ENCODE data around the gene CLEC2L. TPM values are rescaled to one million over a fixed set of nuclear protein-coding genes. Genes with fewer than 3 reads are reported as not detected.

The CLEC2L gene
- total RNA-seq, 5 donors from 2014 or later (not counting 1 experiment from before 2014, with no cell fraction given): not detected

DNA sequence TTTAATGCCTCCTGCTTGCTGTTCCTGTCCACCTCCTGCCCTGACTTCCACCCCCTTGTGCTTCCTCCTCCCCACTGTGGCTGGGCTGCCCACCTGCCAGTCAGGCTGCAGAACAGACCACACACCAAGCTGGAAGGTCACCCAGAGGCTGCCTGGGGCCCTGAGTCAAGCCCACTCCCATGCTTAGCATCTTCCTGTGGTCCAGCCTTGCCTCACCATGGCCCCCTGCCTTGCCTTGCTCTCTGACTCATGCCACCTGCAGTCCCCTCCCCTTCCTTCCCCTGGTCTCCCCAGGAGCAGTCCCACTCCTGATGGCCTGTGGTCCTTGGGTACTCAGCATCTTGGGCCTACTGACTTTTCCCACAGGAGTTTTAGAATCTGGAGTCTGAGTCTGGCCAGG lies 2.3 kb downstream of the CLEC2L start:
- Histone ChIP-seq H3K4me3 (ENCODE audit: control insufficient read depth in 1 of 2, extremely low read depth in 1 of 2, low read length in 1 of 2) (no peak overlapping the region), H3K27ac (ENCODE audit: low read length) (no peak overlapping the region), H3K4me1 (ENCODE audit: control insufficient read depth in 1 of 2, extremely low read depth in 1 of 2, insufficient read depth in 2 of 2, low read length in 2 of 2) (peaks cover 0 to 8% of the 10 kb centered on the region in 2 experiments), H3K27me3 (replicated peaks in 1 of 2; ENCODE audit: control insufficient read depth in 2 of 2, extremely low read depth in 1 of 2, insufficient read depth in 2 of 2, low read length in 1 of 2) (peaks cover 5 to 46% of the 10 kb centered on the region in 2 experiments), H3K9me3 (no peaks in the 10 kb centered on the region), H3K36me3 (ENCODE audit: control insufficient read depth in 2 of 2, extremely low read depth in 1 of 2, insufficient read depth in 1 of 2, low read length in 1 of 2) (no peaks in the 10 kb centered on the region)
- no peaks in the 10 kb centered on the region for H3K36me3 Mint-ChIP-seq
- no peak for DNase-seq
- CTCF ChIA-PET: no interaction called here
- peaks cover 5 to 16% (median 10%) of the 10 kb centered on the region in 3 donors for H3K4me1 Mint-ChIP-seq
- peaks cover 35 to 51% of the 10 kb centered on the region in 2 donors for H3K27me3 Mint-ChIP-seq
- ATAC-seq (replicated peaks in 1 of 4): no peak
- POLR2A ChIA-PET: no interaction called here
- H3K9me3 Mint-ChIP-seq: no peaks in the 10 kb centered on the region
- no peak overlapping the region for H3K27ac Mint-ChIP-seq
- peak overlapping the region in 1 of 3 donors; percentile 22 for H3K4me3 Mint-ChIP-seq

- peaks cover 5 to 43% of the 10 kb centered on the region in 2 experiments for H3K27me3 ChIP-seq (replicated peaks in 1 of 2; ENCODE audit: control insufficient read depth in 2 of 2, extremely low read depth in 1 of 2, insufficient read depth in 2 of 2, low read length in 1 of 2)
- 57% methylated on average over 1 of the region's 8 CpGs for WGBS (ENCODE audit: insufficient coverage)
- H3K36me3 Mint-ChIP-seq: no peaks in the 10 kb centered on the region
- no peaks in the 10 kb centered on the region for H3K9me3 ChIP-seq
- CTCF ChIA-PET: interaction anchor here in 1 of 2 donors (0.6 kb wide), 1 partner anchor 29 kb away, joined by 3 read pairs; no protein-coding TSS in a partner anchor
- peaks cover 5 to 16% (median 8%) of the 10 kb centered on the region in 3 donors for H3K4me1 Mint-ChIP-seq
- DNase-seq (no peak), ATAC-seq (replicated peaks in 1 of 4) (no peak)
- no peak overlapping the region for H3K27ac ChIP-seq (ENCODE audit: low read length)
- POLR2A ChIA-PET: no interaction called here
- no peak overlapping the region for H3K4me3 ChIP-seq (ENCODE audit: control insufficient read depth in 1 of 2, extremely low read depth in 1 of 2, low read length in 1 of 2)
- peak overlapping the region; percentile 2 to 30 for H3K27ac Mint-ChIP-seq
- peaks cover 26 to 46% of the 10 kb centered on the region in 2 donors for H3K27me3 Mint-ChIP-seq
- no peaks in the 10 kb centered on the region for H3K9me3 Mint-ChIP-seq
- peaks cover 0 to 8% of the 10 kb centered on the region in 2 experiments for H3K4me1 ChIP-seq (ENCODE audit: control insufficient read depth in 1 of 2, extremely low read depth in 1 of 2, insufficient read depth in 2 of 2, low read length in 2 of 2)
- no peaks in the 10 kb centered on the region for H3K36me3 ChIP-seq (ENCODE audit: control insufficient read depth in 2 of 2, extremely low read depth in 1 of 2, insufficient read depth in 1 of 2, low read length in 1 of 2)
- H3K4me3 Mint-ChIP-seq: no peak overlapping the region
These were observed 3.4 kb downstream of the CLEC2L start for GRCh38 chr7:139526578-139527544.

DNA sequence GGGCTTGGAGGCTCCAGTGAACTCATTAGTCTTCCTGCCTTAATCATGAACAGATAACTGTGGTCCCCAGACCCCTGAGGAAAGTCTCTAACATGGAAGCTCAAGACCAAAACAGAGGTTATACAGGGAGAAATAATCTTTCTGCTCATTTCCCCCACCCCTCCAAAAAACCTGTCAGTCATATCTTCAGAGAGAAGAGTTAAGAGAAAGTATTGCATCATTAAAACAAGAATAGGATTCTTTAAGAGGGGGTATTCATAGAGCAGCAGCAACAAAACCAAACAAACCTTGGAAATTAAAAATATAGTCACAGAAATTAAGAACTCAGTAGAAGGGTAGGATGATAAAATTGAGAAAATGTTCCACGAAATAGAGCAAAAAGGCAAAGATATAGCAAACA lies 7.6 kb downstream of the CLEC2L start:
- H3K36me3 Mint-ChIP-seq: no peaks in the 10 kb centered on the region
- H3K27me3 ChIP-seq (replicated peaks in 1 of 2; ENCODE audit: control insufficient read depth in 2 of 2, extremely low read depth in 1 of 2, insufficient read depth in 2 of 2, low read length in 1 of 2): peaks cover 0 to 16% of the 10 kb centered on the region in 2 experiments
- no peaks in the 10 kb centered on the region for H3K9me3 ChIP-seq
- H3K4me1 ChIP-seq (ENCODE audit: control insufficient read depth in 1 of 2, extremely low read depth in 1 of 2, insufficient read depth in 2 of 2, low read length in 2 of 2): peaks cover 0 to 3% of the 10 kb centered on the region in 2 experiments
- H3K4me3 ChIP-seq (ENCODE audit: control insufficient read depth in 1 of 2, extremely low read depth in 1 of 2, low read length in 1 of 2): no peak overlapping the region
- POLR2A ChIA-PET: no interaction called here
- H3K27ac Mint-ChIP-seq: peak overlapping the region in 1 of 2 donors; percentile 64
- CTCF ChIA-PET: no interaction called here
- no peak overlapping the region for H3K4me3 Mint-ChIP-seq
- H3K36me3 ChIP-seq (ENCODE audit: control insufficient read depth in 2 of 2, extremely low read depth in 1 of 2, insufficient read depth in 1 of 2, low read length in 1 of 2): no peaks in the 10 kb centered on the region
- H3K9me3 Mint-ChIP-seq: no peaks in the 10 kb centered on the region
- H3K4me1 Mint-ChIP-seq: peaks cover 5 to 6% (median 5%) of the 10 kb centered on the region in 3 donors
- no peak overlapping the region for H3K27ac ChIP-seq (ENCODE audit: low read length)
- DNase-seq (no peak), ATAC-seq (replicated peaks in 1 of 4) (no peak)
- no CpG with 5 or more reads among the region's 1 CpG for WGBS (ENCODE audit: insufficient coverage)
- H3K27me3 Mint-ChIP-seq: peaks cover 10 to 21% of the 10 kb centered on the region in 2 donors

DNA sequence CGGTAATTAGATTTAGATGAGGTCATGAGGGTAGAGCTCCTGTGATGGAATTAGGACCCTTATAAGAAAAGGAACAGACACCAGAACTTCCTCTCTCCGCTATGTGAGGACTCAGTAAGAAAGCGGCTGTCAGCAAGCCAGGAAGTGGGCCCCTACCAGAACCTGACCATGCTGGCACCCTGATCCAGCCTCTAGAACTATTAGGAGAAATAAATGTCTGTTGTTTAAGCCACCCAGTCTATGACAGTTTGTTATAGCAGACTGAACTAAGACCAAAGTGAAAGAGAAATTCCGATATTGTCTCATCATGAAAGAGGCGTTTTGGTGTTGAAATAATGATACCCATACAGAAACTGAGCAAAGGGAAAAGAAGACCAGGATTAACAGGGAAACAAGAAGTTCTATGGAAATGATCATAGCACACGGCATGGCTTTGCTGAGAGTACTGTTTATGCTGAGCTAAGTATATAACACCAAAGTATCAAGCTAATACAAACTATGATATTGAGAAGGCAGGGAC lies 9.2 kb downstream of the CLEC2L start:
- POLR2A ChIA-PET: no interaction called here
- peaks cover 0 to 6% of the 10 kb centered on the region in 2 experiments for H3K27me3 ChIP-seq (replicated peaks in 1 of 2; ENCODE audit: control insufficient read depth in 2 of 2, extremely low read depth in 1 of 2, insufficient read depth in 2 of 2, low read length in 1 of 2)
- DNase-seq (no peak), ATAC-seq (replicated peaks in 1 of 4) (no peak)
- H3K9me3 Mint-ChIP-seq: no peaks in the 10 kb centered on the region
- H3K4me1 Mint-ChIP-seq: no peaks in the 10 kb centered on the region
- no peak overlapping the region for H3K4me3 Mint-ChIP-seq
- CTCF ChIA-PET: no interaction called here
- peaks cover 10 to 13% of the 10 kb centered on the region in 2 donors for H3K27me3 Mint-ChIP-seq
- H3K4me3 ChIP-seq (ENCODE audit: control insufficient read depth in 1 of 2, extremely low read depth in 1 of 2, low read length in 1 of 2): no peak overlapping the region
- H3K4me1 ChIP-seq (ENCODE audit: control insufficient read depth in 1 of 2, extremely low read depth in 1 of 2, insufficient read depth in 2 of 2, low read length in 2 of 2): no peaks in the 10 kb centered on the region
- no peaks in the 10 kb centered on the region for H3K36me3 Mint-ChIP-seq
- H3K9me3 ChIP-seq: no peaks in the 10 kb centered on the region
- H3K36me3 ChIP-seq (ENCODE audit: control insufficient read depth in 2 of 2, extremely low read depth in 1 of 2, insufficient read depth in 1 of 2, low read length in 1 of 2): no peaks in the 10 kb centered on the region
- H3K27ac ChIP-seq (ENCODE audit: low read length): no peak overlapping the region
- no peak overlapping the region for H3K27ac Mint-ChIP-seq
- 92% methylated on average over 2 of the region's 6 CpGs for WGBS (ENCODE audit: insufficient coverage)

GRCh38 chr7:139534096-139534495 lies 10.6 kb downstream of the CLEC2L start:
- ChIA-PET POLR2A (no interaction called here), CTCF (no interaction called here)
- H3K27ac Mint-ChIP-seq: no peak overlapping the region
- Histone ChIP-seq H3K9me3 (no peaks in the 10 kb centered on the region), H3K36me3 (ENCODE audit: control insufficient read depth in 2 of 2, extremely low read depth in 1 of 2, insufficient read depth in 1 of 2, low read length in 1 of 2) (no peaks in the 10 kb centered on the region), H3K27ac (ENCODE audit: low read length) (no peak overlapping the region), H3K4me1 (ENCODE audit: control insufficient read depth in 1 of 2, extremely low read depth in 1 of 2, insufficient read depth in 2 of 2, low read length in 2 of 2) (no peaks in the 10 kb centered on the region), H3K4me3 (ENCODE audit: control insufficient read depth in 1 of 2, extremely low read depth in 1 of 2, low read length in 1 of 2) (no peak overlapping the region), H3K27me3 (replicated peaks in 1 of 2; ENCODE audit: control insufficient read depth in 2 of 2, extremely low read depth in 1 of 2, insufficient read depth in 2 of 2, low read length in 1 of 2) (peaks cover 0 to 6% of the 10 kb centered on the region in 2 experiments)
- WGBS (ENCODE audit: insufficient coverage): 100% methylated on average over 2 of the region's 9 CpGs
- no peak overlapping the region for H3K4me3 Mint-ChIP-seq
- peaks cover 3 to 13% of the 10 kb centered on the region in 2 donors for H3K27me3 Mint-ChIP-seq
- DNase-seq (no peak), ATAC-seq (replicated peaks in 1 of 4) (no peak)
- no peaks in the 10 kb centered on the region for H3K4me1 Mint-ChIP-seq
- no peaks in the 10 kb centered on the region for H3K36me3 Mint-ChIP-seq
- H3K9me3 Mint-ChIP-seq: no peaks in the 10 kb centered on the region

GRCh38 chr7:139534966-139535651 lies 11.6 kb downstream of the CLEC2L start:
- H3K36me3 Mint-ChIP-seq: no peaks in the 10 kb centered on the region
- WGBS (ENCODE audit: insufficient coverage): no CpG with 5 or more reads among the region's 7 CpGs
- H3K27ac Mint-ChIP-seq: no peak overlapping the region
- H3K9me3 Mint-ChIP-seq: no peaks in the 10 kb centered on the region
- DNase-seq: no peak
- no peak for ATAC-seq (replicated peaks in 1 of 4)
- no peak overlapping the region for H3K4me3 Mint-ChIP-seq
- no peaks in the 10 kb centered on the region for H3K4me1 Mint-ChIP-seq
- ChIA-PET POLR2A (no interaction called here), CTCF (no interaction called here)
- Histone ChIP-seq H3K36me3 (ENCODE audit: control insufficient read depth in 2 of 2, extremely low read depth in 1 of 2, insufficient read depth in 1 of 2, low read length in 1 of 2) (no peaks in the 10 kb centered on the region), H3K4me3 (ENCODE audit: control insufficient read depth in 1 of 2, extremely low read depth in 1 of 2, low read length in 1 of 2) (no peak overlapping the region), H3K4me1 (ENCODE audit: control insufficient read depth in 1 of 2, extremely low read depth in 1 of 2, insufficient read depth in 2 of 2, low read length in 2 of 2) (no peaks in the 10 kb centered on the region), H3K9me3 (no peaks in the 10 kb centered on the region), H3K27me3 (replicated peaks in 1 of 2; ENCODE audit: control insufficient read depth in 2 of 2, extremely low read depth in 1 of 2, insufficient read depth in 2 of 2, low read length in 1 of 2) (peaks cover 0 to 6% of the 10 kb centered on the region in 2 experiments), H3K27ac (ENCODE audit: low read length) (no peak overlapping the region)
- peaks cover 3 to 13% of the 10 kb centered on the region in 2 donors for H3K27me3 Mint-ChIP-seq

All from T-cell (primary cell).